RWPE2 (cell line): ENCODE measurements around the gene MYBBP1A.

Source experiments
- ATAC-seq: fragments of 200-7000 bp; cut with Tn5 transposase; 3 replicates; pipeline ENCODE4 v1.9.1; 2021; ENCODE audit warnings: low read depth
- DNase-seq: peaks from one replicate; pipeline ENCODE4 v3.0.0-alpha.2; 2020; ENCODE audit warnings: low spot score
- H3K27ac ChIP-seq: fragments of 450-650 bp; 2 replicates; pipeline ENCODE4 v1.5.1; 2017; ENCODE audit warnings: mild to moderate bottlenecking; ENCODE audit not compliant: poor library complexity, severe bottlenecking
- H3K27me3 ChIP-seq: fragments of 250-450 bp; sonication (Bioruptor Pico); 2 replicates; pipeline ENCODE4 v1.5.1; 2021; ENCODE audit warnings: mild to moderate bottlenecking, moderate library complexity; ENCODE audit not compliant: insufficient read depth, poor library complexity, severe bottlenecking
- H3K36me3 ChIP-seq: fragments of 250-450 bp; sonication (Bioruptor Pico); 2 replicates; pipeline ENCODE4 v1.5.1; 2020; ENCODE audit warnings: low read depth, mild to moderate bottlenecking, moderate library complexity
- H3K4me1 ChIP-seq: fragments of 250-450 bp; sonication (Bioruptor Pico); 2 replicates; pipeline ENCODE4 v1.5.1; 2021; ENCODE audit warnings: mild to moderate bottlenecking, moderate library complexity; ENCODE audit not compliant: insufficient read depth, poor library complexity, severe bottlenecking
- H3K4me3 ChIP-seq: fragments of 250-450 bp; sonication (Bioruptor Pico); 2 replicates; pipeline ENCODE4 v1.5.1; 2021; ENCODE audit warnings: mild to moderate bottlenecking, moderate library complexity; ENCODE audit not compliant: severe bottlenecking
- H3K9me3 ChIP-seq: fragments of 250-450 bp; sonication (Bioruptor Pico); 2 replicates; pipeline ENCODE4 v1.5.1; 2021; ENCODE audit warnings: mild to moderate bottlenecking, moderate library complexity; ENCODE audit not compliant: severe bottlenecking
- CTCF ChIP-seq: fragments of 450-650 bp; IDR thresholded peaks from one replicate; pipeline ENCODE4 v1.5.1; 2017; ENCODE audit warnings: mild to moderate bottlenecking, moderate library complexity; ENCODE audit not compliant: poor library complexity, severe bottlenecking

MYBBP1A gene

GRCh38 chr17:4588391-4588790 is 33.2 kb upstream of the MYBBP1A start:
- H3K27me3 ChIP-seq = peaks cover 39% of the 10 kb centered on the region
- no peak for TF ChIP-seq CTCF

GRCh38 chr17:4587803-4588202 is 32.6 kb upstream of the MYBBP1A start:
- Histone ChIP-seq H3K27me3 (peaks cover 45% of the 10 kb centered on the region), H3K9me3 (no peaks in the 10 kb centered on the region), H3K36me3 (no peaks in the 10 kb centered on the region), H3K27ac (no peak overlapping the region), H3K4me1 (no peaks in the 10 kb centered on the region), H3K4me3 (no peak overlapping the region)
- TF ChIP-seq CTCF = no peak
- DNase-seq = no peak
- ATAC-seq = no peak

More at GRCh38 chr17:4588391-4588790, 33.2 kb upstream of the MYBBP1A start:
- no peak overlapping the region for H3K4me3 ChIP-seq
- H3K9me3 ChIP-seq = no peaks in the 10 kb centered on the region
- H3K36me3 ChIP-seq = no peaks in the 10 kb centered on the region
- H3K27ac ChIP-seq = no peak overlapping the region
- H3K4me1 ChIP-seq = no peaks in the 10 kb centered on the region
- ATAC-seq (no peak), DNase-seq (no peak)

DNA sequence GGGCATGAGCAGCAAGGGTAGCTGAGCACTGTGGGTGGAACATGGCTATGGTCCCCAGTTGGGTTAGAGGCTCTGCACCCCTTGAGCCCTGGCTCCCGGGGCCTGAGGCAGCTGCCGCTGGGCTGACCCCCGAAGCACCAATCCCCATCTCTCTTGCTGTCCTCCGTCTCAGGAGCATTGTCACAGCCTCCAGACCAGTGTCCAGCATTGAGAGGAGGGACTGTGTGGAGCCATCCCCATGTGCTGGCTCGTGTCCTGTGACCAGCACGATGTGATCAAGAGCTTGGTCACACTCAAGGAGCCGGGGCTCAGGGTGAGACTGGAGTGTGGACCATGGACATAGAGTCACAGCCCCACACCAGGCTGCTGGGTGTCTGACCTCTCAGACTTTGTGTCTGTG is 32.0 kb upstream of the MYBBP1A start:
- H3K36me3 ChIP-seq = no peaks in the 10 kb centered on the region
- no peaks in the 10 kb centered on the region for H3K9me3 ChIP-seq
- DNase-seq (no peak), ATAC-seq (no peak)
- no peak overlapping the region for H3K27ac ChIP-seq
- no peaks in the 10 kb centered on the region for H3K4me1 ChIP-seq
- H3K27me3 ChIP-seq = peaks cover 51% of the 10 kb centered on the region
- no peak for TF ChIP-seq CTCF
- no peak overlapping the region for H3K4me3 ChIP-seq

DNA sequence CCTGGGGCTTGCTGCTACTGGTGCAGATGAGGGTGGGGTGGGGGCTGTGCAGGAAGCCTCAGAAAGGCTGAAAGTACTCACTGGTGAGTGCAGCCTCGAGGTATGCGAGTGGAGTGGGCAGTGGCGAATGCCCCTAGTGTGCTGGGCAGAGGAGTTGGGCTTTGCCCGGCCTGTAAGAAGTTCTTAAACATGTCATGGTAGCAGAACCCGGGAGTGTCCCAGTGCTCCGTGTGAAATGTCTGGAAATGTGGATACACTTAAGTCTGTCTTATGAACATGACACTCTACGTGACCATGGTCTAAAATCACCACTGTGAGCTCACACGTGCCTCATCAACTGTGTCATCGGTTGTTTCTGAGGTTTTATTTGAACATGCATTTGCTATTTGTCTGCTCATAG is 30.9 kb upstream of the MYBBP1A start:
- no peaks in the 10 kb centered on the region for H3K4me1 ChIP-seq
- no peak for TF ChIP-seq CTCF
- no peak overlapping the region for H3K4me3 ChIP-seq
- no peaks in the 10 kb centered on the region for H3K36me3 ChIP-seq
- H3K27ac ChIP-seq = no peak overlapping the region
- DNase-seq (no peak), ATAC-seq (no peak)
- H3K27me3 ChIP-seq = peaks cover 52% of the 10 kb centered on the region
- no peaks in the 10 kb centered on the region for H3K9me3 ChIP-seq

- no peak for DNase-seq
- H3K27ac ChIP-seq = no peak overlapping the region
- ATAC-seq = no peak
- H3K4me1 ChIP-seq = no peaks in the 10 kb centered on the region
- no peaks in the 10 kb centered on the region for H3K9me3 ChIP-seq
- no peak overlapping the region for H3K4me3 ChIP-seq
- no peaks in the 10 kb centered on the region for H3K36me3 ChIP-seq
- no peak for TF ChIP-seq CTCF
- H3K27me3 ChIP-seq = peaks cover 51% of the 10 kb centered on the region
These were observed 30.4 kb upstream of the MYBBP1A start for GRCh38 chr17:4585638-4585994.
